B cell (primary cell): ENCODE measurements around the gene LIMD2. TPM values are rescaled to one million over a fixed set of nuclear protein-coding genes. Genes with fewer than 3 reads are reported as not detected.

Experiments used
- ATAC-seq: fragments of 200-7000 bp; cut with Tn5 transposase; one replicate; pipeline ENCODE4 v1.10.0; 2021; ENCODE audit warnings: low read depth, mild to moderate bottlenecking, moderate number of reproducible peaks, moderate library complexity
- CTCF ChIA-PET: fragments of 350-600 bp; sonication (Branson Sonifier 250); formaldehyde crosslinking; loops from one replicate; lab custom pipeline; 2021; ENCODE audit warnings: antibody characterized with exemption, inconsistent platforms; lab: Charles Lee
- POLR2A ChIA-PET: fragments of 350-600 bp; sonication (Branson Sonifier 250); formaldehyde crosslinking; loops from one replicate; lab custom pipeline; 2021; ENCODE audit warnings: antibody characterized with exemption; lab: Charles Lee
- DNase-seq: peaks from one replicate; pipeline ENCODE4 v3.0.0; 2013
- H2AFZ ChIP-seq: 2 replicates; pipeline ENCODE4 v1.6.1; 2012; ENCODE audit warnings: mild to moderate bottlenecking, low read depth, low read length; ENCODE audit not compliant: insufficient read depth, poor library complexity, severe bottlenecking
- H3K27ac ChIP-seq, 2 donors: 1 replicate in 1 of 2; 2 replicates in 1 of 2; pipeline ENCODE4 v1.5.1; 2012 to 2013; ENCODE audit warnings: low read length in 2 of 2, mild to moderate bottlenecking in 2 of 2, moderate library complexity in 1 of 2
- H3K27me3 ChIP-seq, 4 experiments: fragments of 200-600 bp in 1 of 4; sonication (generic) in 1 of 4; replicated peaks in 1 of 4; 1 replicate in 2 of 4; 2 replicates in 2 of 4; pipeline versions ENCODE4 v1.6.1 to v1.7.0; 2013 to 2016; ENCODE audit warnings: low read length in 3 of 4, mild to moderate bottlenecking in 2 of 4, mixed read lengths in 1 of 4, moderate library complexity in 1 of 4; ENCODE audit not compliant: insufficient read depth in 4 of 4, control insufficient read depth in 3 of 4; ENCODE audit errors: control extremely low read depth in 1 of 4
- H3K36me3 ChIP-seq, 2 experiments: replicated peaks in 1 of 2; 1 replicate in 1 of 2; 2 replicates in 1 of 2; pipeline versions ENCODE4 v1.6.1 to v1.7.1; 2013; ENCODE audit warnings: low read length in 1 of 2; ENCODE audit not compliant: insufficient read depth in 2 of 2, control insufficient read depth in 1 of 2; ENCODE audit errors: control extremely low read depth in 1 of 2, extremely low read depth in 1 of 2
- H3K4me1 ChIP-seq, 2 donors: fragments of 200-600 bp in 1 of 2; sonication (generic) in 1 of 2; 1 replicate in 1 of 2; 2 replicates in 1 of 2; pipeline versions ENCODE4 v1.5.1 to v1.6.1; 2013 to 2017; ENCODE audit warnings: low read length in 2 of 2; ENCODE audit not compliant: control insufficient read depth in 2 of 2, insufficient read depth in 2 of 2
- H3K4me2 ChIP-seq: replicated peaks from 2 replicates; pipeline ENCODE3; 2012; ENCODE audit warnings: mild to moderate bottlenecking, low read depth, low read length; ENCODE audit not compliant: poor library complexity, severe bottlenecking
- H3K4me3 ChIP-seq, 5 experiments: fragments of 200-600 bp in 1 of 5; sonication (generic) in 1 of 5; 1 replicate in 3 of 5; 2 replicates in 2 of 5; pipeline versions ENCODE4 v1.5.1 to v1.7.0; 2011 to 2016; ENCODE audit warnings: low read length in 4 of 5, mild to moderate bottlenecking in 4 of 5, low read depth in 2 of 5, control low read depth in 1 of 5, moderate library complexity in 1 of 5; ENCODE audit not compliant: insufficient read depth in 1 of 5; ENCODE audit errors: control extremely low read depth in 1 of 5, extremely low read depth in 1 of 5
- H3K79me2 ChIP-seq: fragments of 200-600 bp; sonication (generic); one replicate; pipeline ENCODE4 v1.6.0; 2016; ENCODE audit warnings: low read length; ENCODE audit not compliant: control insufficient read depth, insufficient read depth
- H3K9ac ChIP-seq: fragments of 200-600 bp; sonication (generic); 2 replicates; pipeline ENCODE4 v1.6.1; 2017; ENCODE audit warnings: mild to moderate bottlenecking, low read length, moderate library complexity
- H3K9me3 ChIP-seq, 3 donors: one replicate each; pipeline versions ENCODE4 v1.6.1 to v1.7.1; 2013; ENCODE audit warnings: low read length in 2 of 3; ENCODE audit not compliant: control insufficient read depth in 2 of 3, insufficient read depth in 1 of 3; ENCODE audit errors: control extremely low read depth in 1 of 3
- H4K20me1 ChIP-seq: 2 replicates; pipeline ENCODE4 v1.6.0; 2012; ENCODE audit warnings: mild to moderate bottlenecking, low read length; ENCODE audit not compliant: insufficient read depth, control insufficient read depth, poor library complexity, severe bottlenecking
- H3K27ac Mint-ChIP-seq: one replicate; pipeline ENCODE4 v1.8.0; 2021; ENCODE audit warnings: mixed read lengths
- H3K27me3 Mint-ChIP-seq: one replicate; pipeline ENCODE4 v1.8.0; 2021; ENCODE audit warnings: mixed read lengths
- H3K4me1 Mint-ChIP-seq: one replicate; pipeline ENCODE4 v1.8.0; 2021; ENCODE audit warnings: mixed read lengths
- H3K4me3 Mint-ChIP-seq: one replicate; pipeline ENCODE4 v1.8.0; 2021; ENCODE audit warnings: mixed read lengths
- H3K9me3 Mint-ChIP-seq: one replicate; pipeline ENCODE4 v1.8.0; 2022; ENCODE audit warnings: mixed read lengths; ENCODE audit not compliant: insufficient read depth
- EZH2 ChIP-seq: IDR thresholded peaks from 2 replicates; pipeline ENCODE4 v1.6.1; 2012; ENCODE audit warnings: borderline replicate concordance, low read depth, mild to moderate bottlenecking, moderate library complexity, low read length; ENCODE audit not compliant: insufficient read depth, poor library complexity, severe bottlenecking
- WGBS: methylation state at CpG from one replicate; pipeline ENCODE4 v1.1.5; 2013; ENCODE audit warnings: missing lambda C conversion rate; ENCODE audit not compliant: insufficient coverage; 5-methylcytosine and 5-hydroxymethylcytosine counted together
- intact Hi-C: fragments of 100-400 bp; cut with micrococcal nuclease; formaldehyde crosslinking; loops from one replicate; pipeline ENCODE4 v1.10.0; 2022
- polyA plus RNA-seq: library from polyadenylated mRNA; depleted of rRNA; stranded (reverse); fragments of >200 nt; gene quantifications from 2 replicates; pipeline ENCODE4 v1.2.3, GENCODE V29; 2012
- total RNA-seq, 2 donors: library from RNA; stranded (reverse); fragments of 120-200 nt in 1 of 2; gene quantifications; 1 replicate in 1 of 2; 2 replicates in 1 of 2; pipeline versions ENCODE4 v1.2.3 to v1.2.4, GENCODE V29; 2013 to 2022
- TF ChIP-seq, protein P1 (sequence below): fragments of 200-600 bp; IDR thresholded peaks from one replicate; pipeline ENCODE4 v1.8.0; 2022; ENCODE audit warnings: antibody characterized with exemption, mild to moderate bottlenecking

LIMD2 gene
- total and polyA plus RNA-seq, 2 donors (not counting 1 experiment from before 2014, with no cell fraction given): 587 to 1,396 TPM

DNA sequence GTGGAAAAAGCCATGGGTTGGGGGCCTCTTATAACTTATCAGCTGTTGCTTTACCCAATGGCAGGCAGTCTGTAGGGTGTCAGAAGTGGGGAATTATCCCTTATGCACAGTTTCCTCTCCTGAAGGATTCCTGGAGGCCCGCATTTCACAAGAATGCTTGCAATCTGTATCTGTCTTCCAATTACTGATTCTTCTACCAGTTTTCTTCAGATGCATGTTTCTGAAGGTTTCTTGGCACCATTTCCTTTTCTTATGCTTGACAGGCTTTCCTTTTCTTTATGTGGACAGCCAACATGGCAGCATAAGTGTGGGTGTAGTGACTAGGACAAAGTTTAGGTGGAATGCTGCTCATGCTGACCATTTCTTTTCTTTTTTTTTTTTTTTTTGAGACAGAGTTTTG is 41.6 kb downstream of the LIMD2 start:
- H3K4me3 Mint-ChIP-seq: no peak overlapping the region
- DNase-seq (no peak), ATAC-seq (no peak)
- intact Hi-C loops: no loop called here
- H3K4me1 Mint-ChIP-seq: no peaks in the 10 kb centered on the region
- no peak overlapping the region for H3K4me2 ChIP-seq
- H3K27ac ChIP-seq: no peak overlapping the region
- CTCF ChIA-PET: interaction anchor here (0.6 kb wide), 1 partner anchor 92 kb away, joined by 3 read pairs; no protein-coding TSS in a partner anchor
- H3K9me3 Mint-ChIP-seq: no peaks in the 10 kb centered on the region
- H2AFZ ChIP-seq: no peak overlapping the region
- H3K79me2 ChIP-seq: peaks cover 4% of the 10 kb centered on the region
- TF ChIP-seq, protein P1, sequence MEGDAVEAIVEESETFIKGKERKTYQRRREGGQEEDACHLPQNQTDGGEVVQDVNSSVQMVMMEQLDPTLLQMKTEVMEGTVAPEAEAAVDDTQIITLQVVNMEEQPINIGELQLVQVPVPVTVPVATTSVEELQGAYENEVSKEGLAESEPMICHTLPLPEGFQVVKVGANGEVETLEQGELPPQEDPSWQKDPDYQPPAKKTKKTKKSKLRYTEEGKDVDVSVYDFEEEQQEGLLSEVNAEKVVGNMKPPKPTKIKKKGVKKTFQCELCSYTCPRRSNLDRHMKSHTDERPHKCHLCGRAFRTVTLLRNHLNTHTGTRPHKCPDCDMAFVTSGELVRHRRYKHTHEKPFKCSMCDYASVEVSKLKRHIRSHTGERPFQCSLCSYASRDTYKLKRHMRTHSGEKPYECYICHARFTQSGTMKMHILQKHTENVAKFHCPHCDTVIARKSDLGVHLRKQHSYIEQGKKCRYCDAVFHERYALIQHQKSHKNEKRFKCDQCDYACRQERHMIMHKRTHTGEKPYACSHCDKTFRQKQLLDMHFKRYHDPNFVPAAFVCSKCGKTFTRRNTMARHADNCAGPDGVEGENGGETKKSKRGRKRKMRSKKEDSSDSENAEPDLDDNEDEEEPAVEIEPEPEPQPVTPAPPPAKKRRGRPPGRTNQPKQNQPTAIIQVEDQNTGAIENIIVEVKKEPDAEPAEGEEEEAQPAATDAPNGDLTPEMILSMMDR: no peak
- no peak for TF ChIP-seq EZH2
- no peaks in the 10 kb centered on the region for H3K4me1 ChIP-seq
- peaks cover 7 to 37% of the 10 kb centered on the region in 2 experiments for H3K36me3 ChIP-seq
- 80% methylated on average over 1 of the region's 1 CpG for WGBS
- no peaks in the 10 kb centered on the region for H3K9me3 ChIP-seq
- H3K27me3 ChIP-seq: no peaks in the 10 kb centered on the region
- no peak overlapping the region for H3K27ac Mint-ChIP-seq
- H4K20me1 ChIP-seq: no peaks in the 10 kb centered on the region
- no peak overlapping the region for H3K4me3 ChIP-seq
- POLR2A ChIA-PET: no interaction called here
- H3K27me3 Mint-ChIP-seq: no peaks in the 10 kb centered on the region
- H3K9ac ChIP-seq: no peak overlapping the region

DNA sequence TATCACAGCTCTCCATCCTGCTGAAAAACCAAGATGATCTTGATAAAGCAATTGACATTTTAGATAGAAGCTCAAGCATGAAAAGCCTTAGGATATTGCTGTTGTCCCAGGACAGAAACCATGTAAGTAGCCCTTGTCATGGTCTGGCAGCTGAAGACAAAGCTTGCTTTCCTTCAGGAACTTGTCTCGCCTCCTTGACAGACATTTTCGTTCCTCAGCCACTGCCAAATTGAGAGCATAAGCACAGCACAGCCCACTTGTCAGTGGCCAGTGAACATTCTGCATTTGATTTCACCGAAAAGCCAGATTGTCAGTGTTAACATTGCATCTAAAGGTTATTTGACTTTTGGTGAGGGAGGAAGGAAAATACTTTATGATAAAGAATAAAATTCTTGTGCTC is 42.1 kb downstream of the LIMD2 start:
- Histone ChIP-seq H4K20me1 (no peaks in the 10 kb centered on the region), H2AFZ (no peak overlapping the region), H3K4me1 (no peaks in the 10 kb centered on the region), H3K36me3 (peaks cover 7 to 40% of the 10 kb centered on the region in 2 experiments), H3K79me2 (peaks cover 4% of the 10 kb centered on the region), H3K9ac (no peak overlapping the region), H3K27me3 (no peaks in the 10 kb centered on the region), H3K27ac (no peak overlapping the region), H3K9me3 (no peaks in the 10 kb centered on the region), H3K4me3 (no peak overlapping the region), H3K4me2 (no peak overlapping the region)
- DNase-seq (no peak), ATAC-seq (no peak)
- WGBS: 100% methylated on average over 2 of the region's 3 CpGs
- no peaks in the 10 kb centered on the region for H3K9me3 Mint-ChIP-seq
- no peaks in the 10 kb centered on the region for H3K4me1 Mint-ChIP-seq
- H3K27me3 Mint-ChIP-seq: no peaks in the 10 kb centered on the region
- POLR2A ChIA-PET: no interaction called here
- CTCF ChIA-PET: interaction anchor here (0.6 kb wide), 1 partner anchor 93 kb away, joined by 3 read pairs; no protein-coding TSS in a partner anchor
- intact Hi-C loops: no loop called here
- H3K27ac Mint-ChIP-seq: no peak overlapping the region
- no peak overlapping the region for H3K4me3 Mint-ChIP-seq
- TF ChIP-seq, protein P1: no peak
- no peak for TF ChIP-seq EZH2
